Activated CD4-positive, alpha-beta T cell treated with anti-CD3 and anti-CD28 coated beads, Interleukin-2, amount 10 ng/mL, durations not matched to agents 7 days and 5 days (primary cell): ENCODE results near the gene SPAG9. TPM values are rescaled to one million over a fixed set of nuclear protein-coding genes. Genes with fewer than 3 reads are reported as not detected.

Experiments
- CTCF ChIA-PET: fragments of 350-600 bp; sonication (Branson Sonifier 250); formaldehyde crosslinking; loops from one replicate; lab custom pipeline; 2021; ENCODE audit warnings: antibody characterized with exemption; lab: Charles Lee
- POLR2A ChIA-PET: fragments of 350-600 bp; sonication (Branson Sonifier 250); formaldehyde crosslinking; loops from one replicate; lab custom pipeline; 2021; ENCODE audit warnings: antibody characterized with exemption; lab: Charles Lee
- DNase-seq: peaks from one replicate; pipeline ENCODE4 v3.0.0-alpha.2; 2020
- H3K27ac Mint-ChIP-seq: one replicate; pipeline ENCODE4 v1.8.0; 2021; ENCODE audit warnings: mild to moderate bottlenecking, moderate library complexity, mixed read lengths
- H3K27me3 Mint-ChIP-seq: one replicate; pipeline ENCODE4 v1.8.0; 2021; ENCODE audit warnings: mixed read lengths
- H3K36me3 Mint-ChIP-seq: one replicate; pipeline ENCODE4 v1.8.0; 2021; ENCODE audit warnings: low read depth, mixed read lengths
- H3K4me1 Mint-ChIP-seq: one replicate; pipeline ENCODE4 v1.8.0; 2021; ENCODE audit warnings: mixed read lengths
- H3K4me3 Mint-ChIP-seq: one replicate; pipeline ENCODE4 v1.8.0; 2021; ENCODE audit warnings: mild to moderate bottlenecking, moderate library complexity, mixed read lengths
- H3K9me3 Mint-ChIP-seq: one replicate; pipeline ENCODE4 v1.8.0; 2021; ENCODE audit warnings: mixed read lengths
- total RNA-seq, 2 experiments: library from RNA; stranded (reverse); gene quantifications; one replicate each; pipeline ENCODE4 v1.2.3, GENCODE V29; 2021

The SPAG9 gene
- total RNA-seq, 2 experiments from 2014 or later = 43.6 to 58.5 TPM

- no peaks in the 10 kb centered on the region for H3K27me3 Mint-ChIP-seq
- POLR2A ChIA-PET = no interaction called here
- DNase-seq = peak; percentile 20
- H3K9me3 Mint-ChIP-seq = no peaks in the 10 kb centered on the region
- CTCF ChIA-PET = interaction anchor here (1.6 to 2.3 kb wide), 3 partner anchors 8 to 105 kb away, joined by 5 to 14 read pairs (median 5); no protein-coding TSS in a partner anchor
- H3K4me3 Mint-ChIP-seq = no peak overlapping the region
- H3K36me3 Mint-ChIP-seq = peaks cover 23% of the 10 kb centered on the region
- no peak overlapping the region for H3K27ac Mint-ChIP-seq
- H3K4me1 Mint-ChIP-seq = peaks cover 3% of the 10 kb centered on the region
Measured at GRCh38 chr17:51154176-51154575, 33.5 kb upstream of the SPAG9 start.

DNA sequence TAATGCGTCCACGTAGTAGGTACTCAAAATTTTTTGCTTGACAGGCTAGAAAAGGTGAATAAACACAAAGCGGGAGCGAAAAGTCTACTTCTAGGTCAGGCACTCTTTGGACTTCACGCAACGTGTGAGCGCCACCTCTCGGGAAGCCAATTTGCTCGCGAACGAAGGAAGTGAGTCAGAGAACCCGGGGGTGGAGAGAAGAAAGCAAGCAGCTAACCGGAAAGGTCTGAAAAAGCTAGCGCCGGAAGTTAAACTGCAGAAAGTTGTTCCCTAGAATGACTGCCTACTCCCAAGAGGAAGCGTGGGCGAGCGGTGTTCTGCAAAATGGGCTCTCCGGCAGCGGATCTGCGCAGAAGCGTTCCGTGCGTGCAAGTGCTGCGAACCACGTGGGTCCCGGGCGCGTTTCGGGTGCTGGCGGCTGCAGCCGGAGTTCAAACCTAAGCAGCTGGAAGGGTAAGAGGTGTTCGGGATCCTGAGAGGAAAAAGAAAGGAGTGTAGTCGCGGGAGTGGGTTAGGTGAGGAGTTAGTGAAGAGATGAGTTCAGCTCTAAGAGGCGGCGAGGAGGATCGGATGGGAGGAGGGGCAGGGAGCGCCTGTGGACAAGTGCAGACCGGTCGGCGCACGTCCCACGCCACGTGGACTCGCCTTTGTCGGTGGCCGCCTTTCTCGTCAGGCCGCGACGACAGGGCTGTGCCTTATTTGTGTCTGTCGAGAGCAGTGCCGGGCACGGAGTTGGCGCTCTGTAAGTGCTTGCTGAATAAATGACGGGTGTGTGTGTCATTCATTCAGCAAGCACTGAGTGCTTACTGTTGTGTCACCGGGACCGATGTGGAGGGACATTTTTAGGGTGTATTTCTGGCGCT, 32.8 kb upstream of the SPAG9 start, which contains the start of gene NME1:
Gene NME1, plus strand, starts transcription at position 350 of the 863 bp plus-strand sequence. CDS start 2,096 bp downstream, outside the sequence.
- peaks cover 3% of the 10 kb centered on the region for H3K4me1 Mint-ChIP-seq
- H3K27me3 Mint-ChIP-seq = no peaks in the 10 kb centered on the region
- peak; percentile 98 for DNase-seq
- ChIA-PET POLR2A (interaction anchor here (0.7 to 1.2 kb wide), 4 partner anchors 12 to 151 kb away, joined by 3 to 4 read pairs (median 4); partner anchors contain the start of gene NME2), CTCF (interaction anchor here (0.6 to 2.3 kb wide), 33 partner anchors 9 to 390 kb away, joined by 3 to 15 read pairs (median 4); partner anchors contain the start of genes SPAG9 and TOB1)
- no peaks in the 10 kb centered on the region for H3K9me3 Mint-ChIP-seq
- H3K36me3 Mint-ChIP-seq = peaks cover 18% of the 10 kb centered on the region
- H3K4me3 Mint-ChIP-seq = no peak within 1 kb of the TSS
- no peak within 1 kb of the TSS for H3K27ac Mint-ChIP-seq

DNA sequence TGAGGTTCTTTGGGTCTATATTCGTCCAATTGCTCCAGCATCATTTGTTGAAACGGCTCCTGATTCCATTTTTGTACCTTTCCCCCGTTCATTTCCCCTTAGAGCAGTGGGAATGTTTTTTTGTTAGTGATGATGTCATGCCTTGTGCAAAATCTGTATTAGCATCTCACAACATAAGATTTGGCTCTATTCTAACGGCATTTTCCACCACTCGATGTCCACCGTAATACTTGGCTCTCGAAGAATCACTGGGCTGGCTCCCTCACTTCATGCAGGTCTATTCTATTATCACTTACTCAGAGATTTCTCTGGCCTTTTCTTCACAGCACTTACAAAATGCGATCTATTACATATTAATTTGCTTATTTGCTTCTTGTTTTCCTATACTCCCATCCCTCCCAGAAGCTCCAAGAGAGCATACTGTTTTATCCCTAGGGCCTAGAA, 32.1 kb upstream of the SPAG9 start:
- Mint-ChIP-seq H3K36me3 (peaks cover 15% of the 10 kb centered on the region), H3K9me3 (no peaks in the 10 kb centered on the region), H3K27me3 (no peaks in the 10 kb centered on the region), H3K4me3 (no peak overlapping the region), H3K4me1 (peaks cover 1% of the 10 kb centered on the region), H3K27ac (no peak overlapping the region)
- ChIA-PET CTCF (interaction anchor here (0.7 to 2.3 kb wide), 26 partner anchors 9 to 389 kb away, joined by 3 to 15 read pairs (median 4); partner anchors contain the start of genes SPAG9 and TOB1), POLR2A (interaction anchor here (0.7 to 1.2 kb wide), 3 partner anchors 13 to 87 kb away, joined by 3 to 4 read pairs (median 4); partner anchors contain the start of gene NME2)
- DNase-seq = peak; percentile 13

- H3K4me1 Mint-ChIP-seq = peaks cover 2% of the 10 kb centered on the region
- H3K9me3 Mint-ChIP-seq = no peaks in the 10 kb centered on the region
- ChIA-PET CTCF (no interaction called here), POLR2A (no interaction called here)
- no peak overlapping the region for H3K4me3 Mint-ChIP-seq
- H3K27ac Mint-ChIP-seq = no peak overlapping the region
- H3K36me3 Mint-ChIP-seq = peaks cover 4% of the 10 kb centered on the region
- no peaks in the 10 kb centered on the region for H3K27me3 Mint-ChIP-seq
- DNase-seq = no peak
Measured at GRCh38 chr17:51150932-51151331, 30.3 kb upstream of the SPAG9 start.

GRCh38 chr17:51149163-51149562, 28.5 kb upstream of the SPAG9 start:
- DNase-seq = no peak
- no peaks in the 10 kb centered on the region for H3K36me3 Mint-ChIP-seq
- H3K4me3 Mint-ChIP-seq = no peak overlapping the region
- no peak overlapping the region for H3K27ac Mint-ChIP-seq
- CTCF ChIA-PET = interaction anchor here (1.4 kb wide), 1 partner anchor 13 kb away, joined by 4 read pairs; no protein-coding TSS in a partner anchor
- POLR2A ChIA-PET = no interaction called here
- H3K27me3 Mint-ChIP-seq = no peaks in the 10 kb centered on the region
- H3K4me1 Mint-ChIP-seq = peaks cover 2% of the 10 kb centered on the region
- no peaks in the 10 kb centered on the region for H3K9me3 Mint-ChIP-seq

- POLR2A ChIA-PET = no interaction called here
- Mint-ChIP-seq H3K4me3 (no peak overlapping the region), H3K27ac (no peak overlapping the region)
Measured at GRCh38 chr17:51147650-51148049, 27.0 kb upstream of the SPAG9 start.

GRCh38 chr17:51144266-51145022, 23.8 kb upstream of the SPAG9 start:
- Mint-ChIP-seq H3K4me3 (no peak overlapping the region), H3K9me3 (no peaks in the 10 kb centered on the region), H3K4me1 (peaks cover 4% of the 10 kb centered on the region), H3K27ac (no peak overlapping the region), H3K27me3 (peaks cover 2% of the 10 kb centered on the region), H3K36me3 (no peaks in the 10 kb centered on the region)
- ChIA-PET POLR2A (no interaction called here), CTCF (no interaction called here)
- no peak for DNase-seq

More at GRCh38 chr17:51147650-51148049, 27.0 kb upstream of the SPAG9 start:
- Mint-ChIP-seq H3K9me3 (no peaks in the 10 kb centered on the region), H3K36me3 (no peaks in the 10 kb centered on the region), H3K27me3 (no peaks in the 10 kb centered on the region), H3K4me1 (peaks cover 4% of the 10 kb centered on the region)
- CTCF ChIA-PET = interaction anchor here (0.6 to 1.4 kb wide), 3 partner anchors 14 to 26 kb away, joined by 3 to 4 read pairs (median 3); no protein-coding TSS in a partner anchor
- DNase-seq = no peak

DNA sequence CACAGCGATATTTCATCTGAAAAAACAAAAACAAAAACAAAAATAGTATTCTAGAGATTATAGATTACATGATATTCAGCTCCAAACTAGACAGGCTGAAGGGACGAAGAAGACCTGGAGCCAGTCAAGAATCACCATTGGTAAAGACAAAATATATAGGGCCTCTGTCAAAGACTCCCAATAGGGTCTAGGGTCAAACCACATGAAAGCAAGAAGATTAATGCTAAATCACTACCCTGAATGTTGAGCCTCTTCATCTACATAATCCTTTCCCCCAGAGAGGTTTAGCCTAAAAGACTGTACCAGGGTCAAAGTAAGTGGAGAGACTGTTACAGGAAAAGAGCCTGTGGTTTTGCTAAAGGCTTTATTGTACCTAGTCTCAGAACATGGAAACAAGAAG, 21.9 kb upstream of the SPAG9 start:
- ChIA-PET POLR2A (no interaction called here), CTCF (interaction anchor here (1.1 to 2.1 kb wide), 2 partner anchors 11 to 16 kb away, joined by 6 to 7 read pairs; partner anchors contain the start of gene NME1)
- no peak for DNase-seq
- no peaks in the 10 kb centered on the region for H3K9me3 Mint-ChIP-seq
- H3K4me1 Mint-ChIP-seq = peaks cover 4% of the 10 kb centered on the region
- no peak overlapping the region for H3K4me3 Mint-ChIP-seq
- H3K27me3 Mint-ChIP-seq = peaks cover 2% of the 10 kb centered on the region
- H3K27ac Mint-ChIP-seq = no peak overlapping the region
- H3K36me3 Mint-ChIP-seq = no peaks in the 10 kb centered on the region

DNA sequence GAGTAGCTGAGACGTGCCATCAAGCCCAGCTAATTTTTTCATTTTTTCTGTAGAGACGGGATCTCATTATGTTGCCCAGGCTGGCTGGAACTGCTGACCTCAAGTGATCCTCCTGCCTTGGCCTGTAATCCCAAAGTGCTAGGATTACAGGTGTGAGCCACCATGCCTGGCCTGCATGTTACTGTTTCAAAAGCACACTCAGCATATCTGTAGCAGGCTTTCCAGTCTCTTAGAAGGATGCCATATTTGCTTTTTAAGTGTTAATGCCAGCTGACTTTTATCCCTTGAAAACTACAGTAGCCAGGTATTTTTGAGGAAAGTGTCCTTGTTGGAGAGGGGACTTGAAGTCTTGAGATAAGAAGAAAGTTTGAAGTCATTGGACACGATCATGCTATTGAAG, 15.3 kb upstream of the SPAG9 start:
- POLR2A ChIA-PET = no interaction called here
- DNase-seq = no peak
- Mint-ChIP-seq H3K4me1 (peaks cover 7% of the 10 kb centered on the region), H3K9me3 (no peaks in the 10 kb centered on the region), H3K4me3 (no peak overlapping the region), H3K27me3 (peaks cover 2% of the 10 kb centered on the region), H3K27ac (no peak overlapping the region), H3K36me3 (no peaks in the 10 kb centered on the region)
- CTCF ChIA-PET = interaction anchor here (1.4 to 2.1 kb wide), 2 partner anchors 16 to 17 kb away, joined by 6 to 9 read pairs; partner anchors contain the start of genes NME1 and SPAG9

DNA sequence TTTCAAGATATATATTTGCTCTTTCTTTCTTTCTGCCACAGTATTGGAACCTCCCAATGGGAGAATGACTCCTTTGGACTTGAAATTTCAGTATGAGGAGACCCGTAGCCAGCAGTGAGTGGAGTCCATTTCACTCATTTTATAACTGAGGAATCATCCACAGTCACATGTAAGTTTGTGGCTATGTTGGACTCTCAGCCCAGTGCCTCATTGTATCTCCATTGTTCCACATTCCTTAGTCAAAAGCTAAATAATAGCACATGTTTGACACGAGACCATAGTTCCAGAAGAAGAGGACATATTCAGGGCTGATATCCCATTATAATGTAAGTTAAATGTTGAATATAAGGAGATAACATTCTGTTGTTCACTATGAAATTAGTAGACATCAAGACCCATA, 12.7 kb upstream of the SPAG9 start:
- Mint-ChIP-seq H3K4me1 (peaks cover 7% of the 10 kb centered on the region), H3K36me3 (no peaks in the 10 kb centered on the region), H3K27me3 (peaks cover 2% of the 10 kb centered on the region), H3K27ac (no peak overlapping the region), H3K4me3 (no peak overlapping the region), H3K9me3 (no peaks in the 10 kb centered on the region)
- ChIA-PET CTCF (interaction anchor here (0.5 to 0.7 kb wide), 2 partner anchors 8 to 371 kb away, joined by 3 to 4 read pairs; no protein-coding TSS in a partner anchor), POLR2A (no interaction called here)
- no peak for DNase-seq

DNA sequence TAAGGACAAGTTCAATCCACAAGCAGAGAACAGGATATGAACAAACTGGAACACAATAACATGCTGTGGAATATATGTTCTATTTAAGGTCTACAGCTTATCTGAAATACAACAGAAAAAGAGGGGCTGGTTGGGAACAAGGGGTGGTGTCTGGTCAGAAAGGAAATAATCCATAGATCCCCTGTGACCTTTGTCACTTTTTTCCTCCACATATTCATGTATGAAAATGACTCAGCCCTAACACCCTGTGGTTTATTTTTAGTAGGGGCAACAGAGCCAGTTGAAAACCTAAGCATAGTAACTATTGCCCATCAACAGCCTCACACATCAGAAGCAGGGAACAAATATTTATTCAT, 12.3 kb upstream of the SPAG9 start:
- Mint-ChIP-seq H3K4me1 (peaks cover 7% of the 10 kb centered on the region), H3K9me3 (no peaks in the 10 kb centered on the region), H3K4me3 (no peak overlapping the region), H3K27ac (no peak overlapping the region), H3K36me3 (no peaks in the 10 kb centered on the region), H3K27me3 (peaks cover 2% of the 10 kb centered on the region)
- ChIA-PET CTCF (interaction anchor here (0.8 to 1.4 kb wide), 3 partner anchors 9 to 102 kb away, joined by 3 to 5 read pairs (median 3); no protein-coding TSS in a partner anchor), POLR2A (no interaction called here)
- no peak for DNase-seq

GRCh38 chr17:51128076-51128475, 7.4 kb upstream of the SPAG9 start:
- Mint-ChIP-seq H3K4me3 (no peak overlapping the region), H3K36me3 (no peaks in the 10 kb centered on the region), H3K27me3 (peaks cover 2% of the 10 kb centered on the region), H3K4me1 (peaks cover 3% of the 10 kb centered on the region), H3K9me3 (no peaks in the 10 kb centered on the region), H3K27ac (no peak overlapping the region)
- CTCF ChIA-PET = no interaction called here
- POLR2A ChIA-PET = no interaction called here
- DNase-seq = no peak
